Progenitor cell of endocrine pancreas (in vitro differentiated cells): ENCODE measurements around the gene GPRC6A. TPM values are rescaled to one million over a fixed set of nuclear protein-coding genes. Genes with fewer than 3 reads are reported as not detected.

Experiments used
- DNase-seq: peaks from one replicate; pipeline ENCODE4 v3.0.0; 2021; ENCODE audit warnings: low spot score; ENCODE audit not compliant: unreplicated experiment
- H3K27ac Mint-ChIP-seq: 2 replicates; pipeline ENCODE4 v1.8.0; 2021; ENCODE audit warnings: mild to moderate bottlenecking, moderate library complexity, mixed read lengths
- H3K27me3 Mint-ChIP-seq: 2 replicates; pipeline ENCODE4 v1.8.0; 2021; ENCODE audit warnings: mixed read lengths
- H3K36me3 Mint-ChIP-seq: 2 replicates; pipeline ENCODE4 v1.8.0; 2022; ENCODE audit warnings: mixed read lengths; ENCODE audit not compliant: insufficient read depth
- H3K4me1 Mint-ChIP-seq: 2 replicates; pipeline ENCODE4 v1.8.0; 2021; ENCODE audit warnings: low read depth, mixed read lengths
- H3K4me3 Mint-ChIP-seq: 2 replicates; pipeline ENCODE4 v1.8.0; 2021; ENCODE audit warnings: low read depth, mild to moderate bottlenecking, moderate library complexity, mixed read lengths
- H3K9me3 Mint-ChIP-seq: 2 replicates; pipeline ENCODE4 v1.8.0; 2021; ENCODE audit warnings: low read depth, mixed read lengths
- CTCF ChIP-seq: fragments of 200-600 bp; sonication (generic); IDR thresholded peaks from one replicate; pipeline ENCODE4 v1.5.0; 2021; ENCODE audit warnings: antibody characterized with exemption, mild to moderate bottlenecking; ENCODE audit not compliant: unreplicated experiment
- long read RNA-seq: library from polyadenylated mRNA; unstranded; transcript quantifications from one replicate; pipeline ENCODE4 v2.0.0, GENCODE V29; 2020
- total RNA-seq: library from RNA; stranded (reverse); gene quantifications from 2 replicates; pipeline ENCODE4 v1.2.1, GENCODE V29; 2021

The GPRC6A gene
- total RNA-seq: 0.11 TPM in 1 of 2 replicates, not detected in the other
- long read RNA-seq: 0 reads

GRCh38 chr6:116828983-116829382 lies at the start of gene GPRC6A:
Gene GPRC6A (minus strand): TSS chr6:116829083. CDS start chr6:116829013, 70 bp downstream.
- Mint-ChIP-seq H3K27me3 (no peaks in the 10 kb centered on the region), H3K36me3 (peaks cover 4% of the 10 kb centered on the region), H3K27ac (no peak within 1 kb of the TSS), H3K4me3 (no peak within 1 kb of the TSS), H3K9me3 (peaks cover 30% of the 10 kb centered on the region), H3K4me1 (peaks cover 10% of the 10 kb centered on the region)
- DNase-seq: no peak
- no peak for TF ChIP-seq CTCF

GRCh38 chr6:116877743-116878142 lies 48.9 kb upstream of the GPRC6A start:
- H3K4me1 Mint-ChIP-seq: peaks cover 34% of the 10 kb centered on the region
- peaks cover 12% of the 10 kb centered on the region for H3K27me3 Mint-ChIP-seq
- peak overlapping the region; percentile 92 for H3K27ac Mint-ChIP-seq
- peak overlapping the region; percentile 86 for H3K4me3 Mint-ChIP-seq
- DNase-seq: no peak
- no peaks in the 10 kb centered on the region for H3K9me3 Mint-ChIP-seq
- peak; percentile 37 for TF ChIP-seq CTCF
- peaks cover 2% of the 10 kb centered on the region for H3K36me3 Mint-ChIP-seq

- Mint-ChIP-seq H3K4me1 (peaks cover 29% of the 10 kb centered on the region), H3K4me3 (peak within 1 kb of the TSS; percentile 97), H3K36me3 (peaks cover 2% of the 10 kb centered on the region), H3K27ac (peak within 1 kb of the TSS; percentile 92), H3K27me3 (peaks cover 12% of the 10 kb centered on the region), H3K9me3 (peaks cover 4% of the 10 kb centered on the region)
- DNase-seq: peak; percentile 53
- TF ChIP-seq CTCF: no peak
Observed at GRCh38 chr6:116876635-116877611, 48.0 kb upstream of the GPRC6A start, which contains the start of gene RFX6. Gene RFX6 (plus strand): TSS chr6:116877242. CDS start chr6:116877276, 34 bp downstream.

GRCh38 chr6:116876107-116876506 lies 47.2 kb upstream of the GPRC6A start:
- Mint-ChIP-seq H3K9me3 (peaks cover 4% of the 10 kb centered on the region), H3K36me3 (peaks cover 2% of the 10 kb centered on the region), H3K27me3 (peaks cover 12% of the 10 kb centered on the region), H3K27ac (peak overlapping the region; percentile 82), H3K4me3 (peak overlapping the region; percentile 97), H3K4me1 (peaks cover 22% of the 10 kb centered on the region)
- TF ChIP-seq CTCF: no peak
- DNase-seq: no peak

- H3K9me3 Mint-ChIP-seq: peaks cover 9% of the 10 kb centered on the region
- DNase-seq: no peak
- peaks cover 9% of the 10 kb centered on the region for H3K4me1 Mint-ChIP-seq
- TF ChIP-seq CTCF: no peak
- peaks cover 2% of the 10 kb centered on the region for H3K36me3 Mint-ChIP-seq
- H3K27me3 Mint-ChIP-seq: peaks cover 12% of the 10 kb centered on the region
- H3K27ac Mint-ChIP-seq: no peak overlapping the region
- H3K4me3 Mint-ChIP-seq: no peak overlapping the region
Observed at GRCh38 chr6:116872771-116873170, 43.9 kb upstream of the GPRC6A start.
